ENCODE data around the gene GNB1.

DNA sequence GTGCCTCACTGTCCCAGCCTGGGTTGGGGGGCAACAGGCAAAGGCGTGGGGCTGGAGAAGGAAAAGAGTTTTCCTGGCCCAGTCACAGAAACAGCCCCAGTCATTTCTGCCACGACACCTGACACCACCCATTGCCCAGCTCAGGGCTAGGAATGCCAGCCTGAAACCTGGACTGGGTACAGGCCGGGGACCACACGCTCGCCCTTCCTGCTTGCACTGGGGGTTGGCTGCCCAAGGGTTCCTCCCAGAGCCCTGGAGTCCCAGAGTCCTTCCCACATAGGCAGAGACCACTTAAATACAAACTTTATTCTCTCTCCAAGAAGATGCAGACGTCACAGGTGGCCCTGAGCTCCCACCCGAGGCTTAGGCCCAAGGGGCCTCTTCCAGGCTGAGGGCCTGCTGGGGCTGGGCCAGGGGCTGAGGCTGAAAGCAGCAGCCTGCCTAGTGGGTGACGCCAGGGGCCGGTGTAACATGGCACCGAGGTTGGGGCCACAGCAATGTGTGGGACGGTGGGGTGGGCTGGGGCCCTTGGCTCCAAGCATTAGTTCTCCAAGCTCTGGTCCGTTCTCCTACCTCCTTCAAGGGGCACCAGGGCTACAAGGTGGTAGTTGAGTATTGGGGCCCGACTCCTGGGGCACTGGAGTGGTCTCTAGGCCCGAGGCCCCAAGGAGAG, 26.6 kb upstream of the GNB1 start:
- TF ChIP-seq CTCF (IDR thresholded peaks at IDR 0.05), result no peak
- no peak for TF ChIP-seq FOXM1 (IDR thresholded peaks at IDR 0.05; ENCODE audit: low read depth)
- TF ChIP-seq RFX5 (IDR thresholded peaks at IDR 0.05; ENCODE audit: low read length), result no peak
- TF ChIP-seq, protein P1, sequence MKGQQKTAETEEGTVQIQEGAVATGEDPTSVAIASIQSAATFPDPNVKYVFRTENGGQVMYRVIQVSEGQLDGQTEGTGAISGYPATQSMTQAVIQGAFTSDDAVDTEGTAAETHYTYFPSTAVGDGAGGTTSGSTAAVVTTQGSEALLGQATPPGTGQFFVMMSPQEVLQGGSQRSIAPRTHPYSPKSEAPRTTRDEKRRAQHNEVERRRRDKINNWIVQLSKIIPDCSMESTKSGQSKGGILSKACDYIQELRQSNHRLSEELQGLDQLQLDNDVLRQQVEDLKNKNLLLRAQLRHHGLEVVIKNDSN (IDR thresholded peaks at IDR 0.05; ENCODE audit: borderline replicate concordance, low read depth), result no peak
- TF ChIP-seq CHD2 (IDR thresholded peaks at IDR 0.05; ENCODE audit: low read length, partially characterized antibody), result no peak
- TF ChIP-seq, protein P2, sequence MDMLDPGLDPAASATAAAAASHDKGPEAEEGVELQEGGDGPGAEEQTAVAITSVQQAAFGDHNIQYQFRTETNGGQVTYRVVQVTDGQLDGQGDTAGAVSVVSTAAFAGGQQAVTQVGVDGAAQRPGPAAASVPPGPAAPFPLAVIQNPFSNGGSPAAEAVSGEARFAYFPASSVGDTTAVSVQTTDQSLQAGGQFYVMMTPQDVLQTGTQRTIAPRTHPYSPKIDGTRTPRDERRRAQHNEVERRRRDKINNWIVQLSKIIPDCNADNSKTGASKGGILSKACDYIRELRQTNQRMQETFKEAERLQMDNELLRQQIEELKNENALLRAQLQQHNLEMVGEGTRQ (IDR thresholded peaks at IDR 0.05; ENCODE audit: borderline replicate concordance, low read depth, low read length), result no peak
- TF ChIP-seq TAF1 (IDR thresholded peaks at IDR 0.05; ENCODE audit: borderline replicate concordance, low read depth, low read length), result no peak
- no peak for TF ChIP-seq RAD21 (IDR thresholded peaks at IDR 0.05; ENCODE audit: low read length)
- TF ChIP-seq, protein P3, sequence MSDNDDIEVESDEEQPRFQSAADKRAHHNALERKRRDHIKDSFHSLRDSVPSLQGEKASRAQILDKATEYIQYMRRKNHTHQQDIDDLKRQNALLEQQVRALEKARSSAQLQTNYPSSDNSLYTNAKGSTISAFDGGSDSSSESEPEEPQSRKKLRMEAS (IDR thresholded peaks at IDR 0.05; ENCODE audit: low read depth), result no peak
- no peak for TF ChIP-seq YY1 (IDR thresholded peaks at IDR 0.05; ENCODE audit: low read depth)
- TF ChIP-seq SMC3 (IDR thresholded peaks at IDR 0.05; ENCODE audit: low read depth, low read length), result no peak
